ENCODE results near the gene CFAP100. TPM values are rescaled to one million over a fixed set of nuclear protein-coding genes. Genes with fewer than 3 reads are reported as not detected.
A peak's percentile ranks its signal among the peaks of the same experiment; 100 is the strongest.

The CFAP100 gene
- total RNA-seq, 1 donor from 2014 or later = 4.3 TPM

DNA sequence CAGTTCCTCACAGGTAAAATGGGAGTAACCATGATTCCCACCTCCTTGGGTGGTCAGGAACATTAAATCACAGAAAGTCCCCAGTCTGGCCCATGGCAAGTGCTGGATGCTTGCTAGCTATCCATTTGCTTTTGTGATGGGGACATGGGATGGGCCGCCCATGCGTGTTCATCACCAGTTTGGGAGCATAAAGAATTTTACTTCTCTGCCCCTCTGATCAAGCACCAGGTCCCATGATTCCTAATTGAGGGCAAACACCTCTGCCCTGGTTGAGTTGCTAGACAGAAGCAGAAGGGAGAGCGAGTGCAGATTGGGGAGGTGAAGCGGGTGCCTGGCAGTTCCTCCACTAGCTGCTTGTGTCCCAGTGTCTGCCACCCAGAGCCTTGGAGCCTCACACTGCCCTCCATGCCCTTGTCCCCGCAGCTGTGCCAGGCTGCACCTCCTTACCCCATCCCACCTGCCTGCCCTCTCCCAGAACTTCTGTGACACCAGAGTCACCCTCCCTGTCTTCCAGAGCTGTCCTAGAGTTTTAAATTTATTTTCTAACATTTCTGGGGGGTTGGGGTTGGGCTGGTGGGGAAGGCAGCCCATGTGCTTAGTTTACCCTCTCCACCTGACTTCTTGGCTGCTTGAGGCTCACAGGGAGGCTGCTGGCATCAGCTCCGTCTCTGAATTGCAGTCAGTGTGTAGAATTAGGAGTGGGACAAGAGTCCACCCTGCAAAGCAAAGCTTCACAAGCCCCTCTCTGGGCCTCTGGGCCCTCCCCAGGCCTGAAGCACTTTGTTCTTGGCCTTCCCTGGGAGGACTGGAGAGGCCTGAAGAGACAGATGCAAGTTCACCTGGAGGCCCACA, 18.4 kb downstream of the CFAP100 start:
- H3K36me3 Mint-ChIP-seq = no peaks in the 10 kb centered on the region
- TF ChIP-seq, protein P1, sequence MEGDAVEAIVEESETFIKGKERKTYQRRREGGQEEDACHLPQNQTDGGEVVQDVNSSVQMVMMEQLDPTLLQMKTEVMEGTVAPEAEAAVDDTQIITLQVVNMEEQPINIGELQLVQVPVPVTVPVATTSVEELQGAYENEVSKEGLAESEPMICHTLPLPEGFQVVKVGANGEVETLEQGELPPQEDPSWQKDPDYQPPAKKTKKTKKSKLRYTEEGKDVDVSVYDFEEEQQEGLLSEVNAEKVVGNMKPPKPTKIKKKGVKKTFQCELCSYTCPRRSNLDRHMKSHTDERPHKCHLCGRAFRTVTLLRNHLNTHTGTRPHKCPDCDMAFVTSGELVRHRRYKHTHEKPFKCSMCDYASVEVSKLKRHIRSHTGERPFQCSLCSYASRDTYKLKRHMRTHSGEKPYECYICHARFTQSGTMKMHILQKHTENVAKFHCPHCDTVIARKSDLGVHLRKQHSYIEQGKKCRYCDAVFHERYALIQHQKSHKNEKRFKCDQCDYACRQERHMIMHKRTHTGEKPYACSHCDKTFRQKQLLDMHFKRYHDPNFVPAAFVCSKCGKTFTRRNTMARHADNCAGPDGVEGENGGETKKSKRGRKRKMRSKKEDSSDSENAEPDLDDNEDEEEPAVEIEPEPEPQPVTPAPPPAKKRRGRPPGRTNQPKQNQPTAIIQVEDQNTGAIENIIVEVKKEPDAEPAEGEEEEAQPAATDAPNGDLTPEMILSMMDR (conservative IDR thresholded peaks at IDR 0.05) = no peak
- peaks cover 13% of the 10 kb centered on the region for H3K27me3 Mint-ChIP-seq
- no peak overlapping the region for H3K27ac Mint-ChIP-seq
- H3K4me3 Mint-ChIP-seq = no peak overlapping the region
- no peaks in the 10 kb centered on the region for H3K9me3 Mint-ChIP-seq
- peaks cover 5% of the 10 kb centered on the region for H3K4me1 Mint-ChIP-seq (ENCODE audit: unreplicated experiment)
- DNase-seq (ENCODE audit: extremely low spot score, unreplicated experiment) = peak; percentile 49

DNA sequence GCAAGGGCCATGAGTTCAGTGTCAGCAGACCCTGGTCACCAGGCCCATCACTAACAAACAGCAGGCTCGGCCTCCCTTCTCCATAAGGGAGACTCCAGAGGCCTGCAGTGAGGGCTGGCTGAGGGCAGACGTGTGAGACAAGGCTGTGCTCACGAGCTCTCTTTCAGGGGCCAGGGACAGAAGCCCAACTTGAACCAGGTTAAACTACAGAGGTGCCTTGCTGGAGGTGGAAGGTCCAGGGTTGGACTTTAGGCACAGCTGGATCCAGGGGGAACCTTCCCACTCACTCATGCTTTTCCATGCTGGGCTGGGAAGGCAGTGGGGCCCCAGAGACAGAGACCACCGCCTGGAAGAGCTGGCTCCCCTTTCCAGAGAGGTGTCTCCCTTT, 19.0 kb downstream of the CFAP100 start:
- H3K27me3 Mint-ChIP-seq = peaks cover 13% of the 10 kb centered on the region
- H3K36me3 Mint-ChIP-seq = no peaks in the 10 kb centered on the region
- H3K9me3 Mint-ChIP-seq = no peaks in the 10 kb centered on the region
- TF ChIP-seq, protein P1 (conservative IDR thresholded peaks at IDR 0.05) = no peak
- peak; percentile 51 for DNase-seq (ENCODE audit: extremely low spot score, unreplicated experiment)
- no peak overlapping the region for H3K4me3 Mint-ChIP-seq
- peaks cover 5% of the 10 kb centered on the region for H3K4me1 Mint-ChIP-seq (ENCODE audit: unreplicated experiment)
- no peak overlapping the region for H3K27ac Mint-ChIP-seq

DNA sequence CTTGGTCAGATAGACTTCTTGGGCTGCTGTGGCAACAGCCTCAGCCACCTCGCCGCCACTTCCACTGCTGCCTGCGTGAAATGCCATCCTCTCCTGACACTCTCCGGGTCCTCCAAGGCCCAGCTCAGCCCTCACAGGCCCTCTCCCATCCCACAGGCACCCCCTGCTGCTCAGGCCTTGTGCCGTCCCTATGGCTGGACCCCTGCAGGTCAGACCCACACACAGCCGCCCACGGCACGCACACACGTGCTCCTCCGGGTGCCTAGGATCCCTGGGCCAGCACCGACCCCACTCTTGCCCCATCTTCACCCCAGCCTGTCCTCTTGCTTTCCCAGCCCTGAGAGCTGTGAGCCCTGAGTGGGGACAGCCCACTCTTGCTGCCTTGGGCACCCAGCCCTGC, 19.7 kb downstream of the CFAP100 start:
- Mint-ChIP-seq H3K27me3 (peaks cover 13% of the 10 kb centered on the region), H3K36me3 (no peaks in the 10 kb centered on the region), H3K4me3 (no peak overlapping the region), H3K27ac (no peak overlapping the region), H3K9me3 (no peaks in the 10 kb centered on the region), H3K4me1 (ENCODE audit: unreplicated experiment) (peaks cover 6% of the 10 kb centered on the region)
- peak; percentile 62 for DNase-seq (ENCODE audit: extremely low spot score, unreplicated experiment)
- TF ChIP-seq, protein P1 (conservative IDR thresholded peaks at IDR 0.05) = no peak

DNA sequence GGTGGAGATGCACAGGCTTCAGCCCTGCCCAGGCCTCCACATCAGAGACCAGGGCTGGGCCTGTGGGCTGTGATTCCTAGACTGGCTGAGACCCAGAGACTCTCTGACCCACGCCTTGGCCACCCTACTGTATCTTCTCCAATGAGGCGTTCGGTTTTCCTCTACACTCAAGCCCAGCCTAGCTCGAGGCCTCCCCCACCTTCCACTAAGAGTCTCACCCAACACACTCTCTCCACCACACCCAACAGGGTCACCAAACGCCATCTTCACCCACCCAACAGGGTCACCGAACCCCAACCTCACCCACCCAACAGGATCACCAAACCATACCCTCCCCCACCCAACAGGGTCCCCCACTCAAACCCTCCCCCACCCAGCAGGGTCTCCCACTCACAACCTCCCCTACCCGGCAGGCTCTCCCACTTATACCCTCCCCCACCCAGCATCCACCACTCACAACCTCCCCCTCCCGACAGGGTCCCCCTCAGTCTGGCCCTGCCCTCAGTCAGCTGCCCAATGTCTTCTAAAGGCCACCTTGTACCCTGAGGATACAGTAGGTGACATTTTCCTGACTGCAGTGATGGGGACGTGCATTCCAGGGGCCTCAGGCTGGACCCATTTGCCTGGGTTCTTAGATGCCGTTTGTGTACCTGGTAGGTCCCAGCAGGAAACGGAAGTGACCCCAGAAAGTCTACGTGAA, 20.4 kb downstream of the CFAP100 start:
- DNase-seq (ENCODE audit: extremely low spot score, unreplicated experiment) = peak; percentile 58
- Mint-ChIP-seq H3K27ac (no peak overlapping the region), H3K36me3 (no peaks in the 10 kb centered on the region), H3K9me3 (no peaks in the 10 kb centered on the region), H3K4me1 (ENCODE audit: unreplicated experiment) (peaks cover 9% of the 10 kb centered on the region), H3K4me3 (no peak overlapping the region), H3K27me3 (peaks cover 13% of the 10 kb centered on the region)
- TF ChIP-seq, protein P1 (conservative IDR thresholded peaks at IDR 0.05) = no peak

DNA sequence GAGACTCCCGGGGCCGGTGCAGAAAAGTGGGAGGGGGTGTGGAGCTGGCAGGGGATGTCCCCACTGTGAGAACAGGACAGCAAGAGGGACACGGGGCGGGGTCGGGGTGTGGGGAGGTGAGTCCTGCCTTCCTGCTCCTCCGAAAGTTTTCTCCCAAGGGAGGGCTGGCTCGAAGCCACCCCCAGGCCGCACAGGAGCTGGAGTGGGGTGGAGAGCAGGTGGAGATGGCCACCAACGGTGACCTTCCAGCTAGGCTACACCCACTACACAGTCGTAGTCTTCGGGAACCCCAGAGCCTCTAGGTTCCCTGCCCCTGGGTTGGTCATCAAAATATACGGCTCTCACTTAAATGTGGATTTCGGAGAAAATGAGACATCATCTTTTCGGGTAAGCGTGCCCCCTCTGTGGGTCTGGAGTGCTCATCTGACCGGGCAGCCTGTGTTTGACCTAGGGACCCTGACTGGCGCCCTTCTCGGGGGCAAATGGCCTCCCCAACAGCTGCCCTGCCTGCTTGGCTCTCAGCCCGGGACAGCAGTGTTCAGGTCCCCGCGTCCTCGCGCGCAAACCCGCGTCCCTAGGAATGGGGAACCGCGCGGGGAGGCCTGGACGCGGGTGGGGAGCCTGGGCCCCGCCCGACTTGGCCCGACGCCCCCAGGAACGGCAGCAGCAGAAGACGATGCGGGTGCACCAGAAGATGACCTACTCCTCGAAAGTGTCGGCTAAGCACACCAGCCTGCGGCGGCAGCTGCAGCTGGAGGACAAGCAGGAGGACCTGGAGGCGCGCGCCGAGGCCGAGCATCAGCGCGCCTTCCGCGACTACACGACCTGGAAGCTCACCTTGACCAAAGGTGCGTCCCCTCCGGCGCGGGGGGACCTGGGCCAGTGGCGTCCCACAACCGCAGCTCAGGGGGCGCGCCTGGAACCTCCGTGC, 21.2 kb downstream of the CFAP100 start:
- Mint-ChIP-seq H3K27me3 (peaks cover 8% of the 10 kb centered on the region), H3K27ac (no peak overlapping the region), H3K4me1 (ENCODE audit: unreplicated experiment) (peaks cover 9% of the 10 kb centered on the region), H3K36me3 (no peaks in the 10 kb centered on the region), H3K9me3 (no peaks in the 10 kb centered on the region), H3K4me3 (no peak overlapping the region)
- DNase-seq (ENCODE audit: extremely low spot score, unreplicated experiment) = peak; percentile 63
- TF ChIP-seq, protein P1 (conservative IDR thresholded peaks at IDR 0.05) = no peak

Measured in type B pancreatic cell (in vitro differentiated cells).